C4-2B (cell line): ENCODE data around the gene DIS3L2.

Experiments used
- ZFX ChIP-seq: fragments of 450-650 bp; IDR thresholded peaks from 2 replicates; pipeline ENCODE4 v1.6.1; 2017
- TF ChIP-seq, protein P1 (sequence below): fragments of 450-650 bp; conservative IDR thresholded peaks from 2 replicates; pipeline ENCODE4 v1.5.1; 2017; ENCODE audit warnings: mild to moderate bottlenecking

DNA sequence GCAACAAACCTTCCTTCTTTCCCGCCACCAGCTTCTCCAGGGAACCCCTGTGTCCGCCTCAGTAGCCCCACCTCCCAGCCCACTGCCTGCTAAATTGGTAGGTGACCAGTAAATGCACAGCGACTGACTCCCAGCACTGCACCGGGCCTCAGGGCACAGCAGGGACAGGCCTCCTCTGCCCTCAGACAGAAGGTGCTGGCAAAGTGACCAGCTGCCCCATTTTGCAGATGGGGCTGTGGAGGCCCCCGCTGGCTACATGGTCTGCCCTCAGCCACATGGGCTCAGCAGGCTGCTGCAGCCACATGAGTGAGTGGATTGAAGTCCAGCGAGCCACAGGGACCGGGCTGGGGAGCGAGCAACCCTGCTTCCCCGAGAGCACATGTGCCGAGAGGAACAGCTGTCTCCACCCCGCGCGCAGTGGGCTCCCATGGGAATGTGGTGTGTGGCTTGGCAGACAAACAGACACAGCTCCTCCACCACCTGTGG, 27.6 kb upstream of the DIS3L2 start:
- TF ChIP-seq, protein P1, sequence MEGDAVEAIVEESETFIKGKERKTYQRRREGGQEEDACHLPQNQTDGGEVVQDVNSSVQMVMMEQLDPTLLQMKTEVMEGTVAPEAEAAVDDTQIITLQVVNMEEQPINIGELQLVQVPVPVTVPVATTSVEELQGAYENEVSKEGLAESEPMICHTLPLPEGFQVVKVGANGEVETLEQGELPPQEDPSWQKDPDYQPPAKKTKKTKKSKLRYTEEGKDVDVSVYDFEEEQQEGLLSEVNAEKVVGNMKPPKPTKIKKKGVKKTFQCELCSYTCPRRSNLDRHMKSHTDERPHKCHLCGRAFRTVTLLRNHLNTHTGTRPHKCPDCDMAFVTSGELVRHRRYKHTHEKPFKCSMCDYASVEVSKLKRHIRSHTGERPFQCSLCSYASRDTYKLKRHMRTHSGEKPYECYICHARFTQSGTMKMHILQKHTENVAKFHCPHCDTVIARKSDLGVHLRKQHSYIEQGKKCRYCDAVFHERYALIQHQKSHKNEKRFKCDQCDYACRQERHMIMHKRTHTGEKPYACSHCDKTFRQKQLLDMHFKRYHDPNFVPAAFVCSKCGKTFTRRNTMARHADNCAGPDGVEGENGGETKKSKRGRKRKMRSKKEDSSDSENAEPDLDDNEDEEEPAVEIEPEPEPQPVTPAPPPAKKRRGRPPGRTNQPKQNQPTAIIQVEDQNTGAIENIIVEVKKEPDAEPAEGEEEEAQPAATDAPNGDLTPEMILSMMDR = no peak
- TF ChIP-seq ZFX = no peak
